ENCODE data around the gene CSAD.

Gene CSAD

DNA sequence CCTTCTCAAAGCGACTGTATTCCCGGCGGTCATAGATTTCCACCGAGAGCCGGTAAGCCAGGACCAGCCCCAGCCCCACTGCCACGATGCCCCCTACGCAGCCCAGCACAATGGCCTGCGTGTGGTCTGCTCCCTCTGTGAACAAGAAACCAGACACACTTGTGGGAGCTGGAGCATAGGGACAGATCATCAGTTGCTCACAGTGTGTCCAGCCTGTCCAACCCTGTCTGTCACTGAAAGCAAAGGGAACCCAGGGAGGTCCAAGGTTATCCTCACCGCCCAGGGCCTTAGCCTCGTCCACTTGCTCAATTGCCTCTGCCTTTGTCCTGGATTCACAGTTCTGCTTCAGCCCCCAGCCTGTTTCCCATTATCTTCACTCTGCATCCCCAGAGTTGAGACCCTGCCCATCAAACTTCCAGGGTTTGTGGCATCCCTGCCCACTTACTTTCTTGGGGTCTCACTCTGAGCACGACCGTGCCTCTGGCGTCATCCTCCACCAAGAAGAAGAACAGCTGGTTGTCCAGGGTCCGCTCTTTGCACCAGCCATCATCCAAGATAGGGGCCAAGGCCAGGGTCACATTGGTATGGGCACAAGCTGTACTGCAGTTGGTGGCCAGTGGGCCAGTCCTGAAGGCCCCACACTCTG, 11.3 kb upstream of the CSAD start:
- TF ChIP-seq, protein P1, sequence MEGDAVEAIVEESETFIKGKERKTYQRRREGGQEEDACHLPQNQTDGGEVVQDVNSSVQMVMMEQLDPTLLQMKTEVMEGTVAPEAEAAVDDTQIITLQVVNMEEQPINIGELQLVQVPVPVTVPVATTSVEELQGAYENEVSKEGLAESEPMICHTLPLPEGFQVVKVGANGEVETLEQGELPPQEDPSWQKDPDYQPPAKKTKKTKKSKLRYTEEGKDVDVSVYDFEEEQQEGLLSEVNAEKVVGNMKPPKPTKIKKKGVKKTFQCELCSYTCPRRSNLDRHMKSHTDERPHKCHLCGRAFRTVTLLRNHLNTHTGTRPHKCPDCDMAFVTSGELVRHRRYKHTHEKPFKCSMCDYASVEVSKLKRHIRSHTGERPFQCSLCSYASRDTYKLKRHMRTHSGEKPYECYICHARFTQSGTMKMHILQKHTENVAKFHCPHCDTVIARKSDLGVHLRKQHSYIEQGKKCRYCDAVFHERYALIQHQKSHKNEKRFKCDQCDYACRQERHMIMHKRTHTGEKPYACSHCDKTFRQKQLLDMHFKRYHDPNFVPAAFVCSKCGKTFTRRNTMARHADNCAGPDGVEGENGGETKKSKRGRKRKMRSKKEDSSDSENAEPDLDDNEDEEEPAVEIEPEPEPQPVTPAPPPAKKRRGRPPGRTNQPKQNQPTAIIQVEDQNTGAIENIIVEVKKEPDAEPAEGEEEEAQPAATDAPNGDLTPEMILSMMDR (IDR thresholded peaks at IDR 0.05; ENCODE audit: control extremely low read depth, extremely low read depth, low read depth, missing control alignments) = no peak
- POLR2A ChIA-PET = no interaction called here
- CTCF ChIA-PET = interaction anchor here (0.8 to 4.5 kb wide), 4 partner anchors 18 to 129 kb away, joined by 3 to 36 read pairs (median 5); partner anchors contain the start of gene AAAS
- DNase-seq (ENCODE audit: extremely low spot score) = no peak

GRCh38 chr12:53191096-53191884, 10.6 kb upstream of the CSAD start:
- POLR2A ChIA-PET = no interaction called here
- TF ChIP-seq, protein P1 (IDR thresholded peaks at IDR 0.05; ENCODE audit: control extremely low read depth, extremely low read depth, low read depth, missing control alignments) = no peak
- DNase-seq (ENCODE audit: extremely low spot score) = no peak
- CTCF ChIA-PET = interaction anchor here (0.9 to 4.5 kb wide), 5 partner anchors 7 to 130 kb away, joined by 3 to 36 read pairs (median 5); partner anchors contain the start of genes AAAS, CSAD and ZNF740

DNA sequence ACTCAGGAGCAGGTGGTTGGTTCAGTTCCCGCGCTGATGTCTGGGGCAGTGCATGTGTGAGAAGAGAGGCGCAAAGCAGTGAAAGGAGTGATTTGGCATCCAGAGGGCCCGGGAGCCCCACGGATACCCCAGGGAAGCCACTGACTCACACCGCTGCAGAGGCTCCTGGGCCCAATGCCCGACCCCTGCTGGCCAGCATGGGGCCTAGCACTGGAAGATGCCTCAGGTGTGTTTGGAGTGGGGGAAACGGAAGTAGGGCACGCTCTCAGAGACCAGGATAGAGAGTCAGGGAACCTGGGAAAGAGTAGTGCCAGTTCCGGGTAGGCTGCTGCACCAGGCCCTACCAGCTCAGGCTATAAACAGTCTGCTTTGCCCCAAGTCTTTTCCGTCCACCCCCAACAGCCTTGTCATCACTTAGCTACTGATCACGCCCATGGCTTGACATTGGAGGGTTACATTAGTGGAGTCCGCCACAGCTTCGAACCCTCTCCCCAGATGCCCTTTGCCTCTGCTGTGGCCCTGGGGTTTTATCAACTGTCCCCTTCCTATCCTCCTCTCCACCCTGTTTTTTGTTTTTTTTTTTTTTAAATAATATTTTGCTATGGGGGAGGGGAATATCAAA, 9.5 kb upstream of the CSAD start:
- ChIA-PET CTCF (interaction anchor here (0.6 to 4.5 kb wide), 12 partner anchors 8 to 131 kb away, joined by 3 to 36 read pairs (median 4); partner anchors contain the start of genes AAAS, CSAD, ITGB7 and ZNF740), POLR2A (interaction anchor here (0.7 kb wide), 1 partner anchor 124 kb away, joined by 3 read pairs; no protein-coding TSS in a partner anchor)
- TF ChIP-seq, protein P1 (IDR thresholded peaks at IDR 0.05; ENCODE audit: control extremely low read depth, extremely low read depth, low read depth, missing control alignments) = peak; percentile 76
- peak; percentile 61 for DNase-seq (ENCODE audit: extremely low spot score)

DNA sequence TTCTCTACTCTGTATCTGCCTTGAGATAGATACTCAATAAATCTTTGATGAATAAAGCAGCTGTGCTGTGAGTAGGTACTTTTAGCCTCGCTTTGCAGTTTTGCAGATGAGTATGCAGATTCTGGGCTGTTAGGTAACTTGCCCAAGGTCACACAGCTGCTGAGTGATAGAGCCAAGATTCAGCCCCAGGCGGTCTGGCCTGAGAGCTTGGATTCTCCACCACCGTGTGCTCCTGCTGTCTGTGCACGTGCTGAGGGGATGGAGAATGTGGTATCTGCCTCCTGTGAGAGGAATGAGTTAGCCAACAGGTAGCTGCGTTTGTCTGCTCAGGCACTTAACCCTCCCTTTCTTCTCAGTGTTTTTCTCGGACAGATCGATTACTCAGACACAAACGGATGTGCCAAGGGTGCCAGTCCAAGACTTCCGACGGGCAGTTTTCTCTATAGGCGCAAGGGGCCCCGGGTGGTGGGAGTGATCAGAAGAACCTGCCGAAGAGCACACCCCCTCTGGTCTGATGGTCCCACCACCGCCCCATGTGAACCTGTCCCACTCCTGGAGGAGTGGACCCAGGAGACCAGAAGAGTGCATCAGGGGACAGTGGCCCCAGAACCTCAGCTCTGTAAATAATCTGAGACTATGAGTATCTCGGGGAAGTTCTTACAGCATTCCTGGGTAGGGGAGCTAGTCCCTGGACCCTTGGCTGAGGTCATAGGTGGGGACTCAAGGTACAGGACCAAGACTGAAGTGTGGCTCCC, 6.6 kb upstream of the CSAD start:
- DNase-seq (ENCODE audit: extremely low spot score) = no peak
- TF ChIP-seq, protein P1 (IDR thresholded peaks at IDR 0.05; ENCODE audit: control extremely low read depth, extremely low read depth, low read depth, missing control alignments) = no peak
- ChIA-PET POLR2A (interaction anchor here (1.0 kb wide), 1 partner anchor 11 kb away, joined by 3 read pairs; no protein-coding TSS in a partner anchor), CTCF (interaction anchor here (1.0 to 3.0 kb wide), 13 partner anchors 8 to 138 kb away, joined by 3 to 22 read pairs (median 5); partner anchors contain the start of gene AAAS)

- TF ChIP-seq, protein P1 (IDR thresholded peaks at IDR 0.05; ENCODE audit: control extremely low read depth, extremely low read depth, low read depth, missing control alignments) = no peak
- no peak for DNase-seq (ENCODE audit: extremely low spot score)
- CTCF ChIA-PET = interaction anchor here (1.0 to 3.0 kb wide), 12 partner anchors 9 to 138 kb away, joined by 3 to 22 read pairs (median 6); partner anchors contain the start of gene AAAS
- POLR2A ChIA-PET = no interaction called here
These were observed 6.0 kb upstream of the CSAD start for GRCh38 chr12:53186745-53187144.
